Panc1 (cell line): ENCODE results near the gene SMAP2. TPM values are rescaled to one million over a fixed set of nuclear protein-coding genes. Genes with fewer than 3 reads are reported as not detected.

Experiments used
- ATAC-seq: fragments of 200-7000 bp; cut with Tn5 transposase; 2 replicates; pipeline ENCODE4 v1.9.1; 2020; ENCODE audit warnings: mild to moderate bottlenecking, moderate library complexity
- BruUV-seq: library from RNA; stranded (reverse); fragments of 400-500 nt; replicated peaks from 2 replicates; lab custom pipeline; 2021; lab: Mats Ljungman, UMichigan
- CTCF ChIA-PET: fragments of 300-600 bp; sonication (Branson Sonifier 250); formaldehyde crosslinking; loops from one replicate; lab custom pipeline; 2022; ENCODE audit warnings: antibody characterized with exemption; lab: Charles Lee
- POLR2A ChIA-PET: fragments of 300-600 bp; sonication (Branson Sonifier 250); formaldehyde crosslinking; loops from one replicate; lab custom pipeline; 2022; ENCODE audit warnings: antibody characterized with exemption; lab: Charles Lee
- DNase-seq: peaks from one replicate; pipeline ENCODE4 v3.0.0-alpha.2; 2010; ENCODE audit warnings: low read depth, low spot score
- H3K27ac ChIP-seq: 2 replicates; pipeline ENCODE4 v1.5.1; 2011; ENCODE audit warnings: mild to moderate bottlenecking, low read length, inconsistent platforms
- H3K27me3 ChIP-seq: fragments of 200-500 bp; sonication (Bioruptor generic); 2 replicates; pipeline ENCODE4 v1.6.0; 2014; ENCODE audit warnings: low read length, inconsistent platforms; ENCODE audit not compliant: control insufficient read depth, insufficient read depth
- H3K36me3 ChIP-seq: fragments of 200-500 bp; sonication (Bioruptor generic); 2 replicates; pipeline ENCODE4 v1.5.1; 2014; ENCODE audit warnings: inconsistent platforms, mild to moderate bottlenecking, low read length, moderate library complexity; ENCODE audit not compliant: control insufficient read depth, insufficient read depth
- H3K4me1 ChIP-seq: 2 replicates; pipeline ENCODE4 v1.5.1; 2011; ENCODE audit warnings: inconsistent platforms, mild to moderate bottlenecking, low read length, moderate library complexity; ENCODE audit not compliant: control insufficient read depth, insufficient read depth
- H3K4me3 ChIP-seq, 2 experiments: 2 replicates each; pipeline ENCODE4 v1.5.1; 2011 to 2012; ENCODE audit warnings: low read depth in 2 of 2, low read length in 2 of 2, mild to moderate bottlenecking in 2 of 2, inconsistent platforms in 1 of 2, moderate library complexity in 1 of 2
- H3K9me3 ChIP-seq: fragments of 200-500 bp; sonication (Bioruptor generic); 2 replicates; pipeline ENCODE4 v1.5.1; 2014; ENCODE audit warnings: low read depth, mild to moderate bottlenecking, inconsistent platforms, low read length, moderate library complexity; ENCODE audit not compliant: control insufficient read depth, insufficient read depth
- POLR2AphosphoS5 ChIP-seq: IDR thresholded peaks from 2 replicates; pipeline ENCODE4 v1.6.1; 2012; ENCODE audit warnings: mild to moderate bottlenecking, low read depth, low read length, moderate library complexity
- SIN3A ChIP-seq: IDR thresholded peaks from 2 replicates; pipeline ENCODE4 v1.6.1; 2012; ENCODE audit warnings: low read depth, mild to moderate bottlenecking, low read length, moderate library complexity, borderline replicate concordance; ENCODE audit not compliant: insufficient read depth
- TCF7L2 ChIP-seq: IDR thresholded peaks from 2 replicates; pipeline ENCODE4 v1.6.1; 2011; ENCODE audit warnings: mild to moderate bottlenecking, low read depth, low read length, inconsistent platforms
- in situ Hi-C: cut with HindIII; loops from 2 replicates; pipeline ENCODE4 v1.10.0; 2016; ENCODE audit warnings: low sequenced_read_pairs, low pct_unique_long_range_greater_than_20kb
- intact Hi-C: fragments of 100-400 bp; cut with micrococcal nuclease; formaldehyde crosslinking; loops from one replicate; pipeline ENCODE4 v1.10.0; 2022; ENCODE audit not compliant: unreplicated experiment
- total RNA-seq: library from RNA; stranded (reverse); gene quantifications from one replicate; pipeline ENCODE4 v1.2.1, GENCODE V29; 2021; ENCODE audit not compliant: unreplicated experiment
- TF ChIP-seq, protein P1 (sequence below): fragments of 450-650 bp; IDR thresholded peaks from 2 replicates; pipeline ENCODE4 v1.5.1; 2017; ENCODE audit warnings: mild to moderate bottlenecking
- TF ChIP-seq, protein P2 (sequence below), 2 experiments: IDR thresholded peaks; 2 replicates each; pipeline ENCODE4 v1.6.1; 2011 to 2012; ENCODE audit warnings: low read depth in 2 of 2, control low read depth in 1 of 2, low read length in 1 of 2, mild to moderate bottlenecking in 1 of 2, moderate library complexity in 1 of 2; ENCODE audit not compliant: insufficient read depth in 1 of 2

SMAP2 gene
- total RNA-seq, 1 experiment from 2014 or later = 21.5 TPM

DNA sequence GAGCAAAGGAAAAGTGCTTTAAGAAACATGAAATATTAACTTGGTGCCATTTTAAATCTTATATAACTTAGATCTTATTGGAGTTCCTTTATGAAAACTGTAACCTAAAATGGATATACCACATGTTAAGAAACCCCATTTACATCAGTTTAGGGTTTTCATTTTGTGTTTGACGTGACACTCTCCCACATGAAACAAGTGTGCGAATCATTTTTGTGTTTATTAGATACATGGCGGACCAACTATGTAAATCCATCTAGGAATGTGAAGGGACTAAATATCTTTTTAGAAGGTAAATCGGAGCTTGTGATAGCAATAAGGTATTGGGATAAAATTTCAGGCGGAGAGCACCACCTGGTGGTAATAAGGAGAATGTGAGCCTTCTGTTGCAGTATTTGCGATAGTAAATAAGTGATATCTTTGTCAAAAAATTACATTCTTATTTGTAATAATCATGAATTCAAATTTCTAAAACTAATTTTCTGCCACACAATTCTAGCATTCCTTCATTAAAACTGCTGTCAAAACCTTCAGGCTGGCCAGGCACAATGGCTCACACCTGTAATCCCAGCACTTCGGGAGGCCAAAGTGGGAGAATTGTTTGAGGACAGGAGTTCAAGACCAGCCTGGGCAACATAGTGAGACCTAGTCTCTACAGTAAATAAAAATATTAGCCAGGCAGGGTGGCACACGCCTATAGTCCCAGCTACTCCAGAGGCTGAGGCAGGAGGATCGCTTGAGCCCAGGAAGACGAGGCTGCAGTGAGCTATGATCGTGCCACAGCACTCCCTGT, 31.3 kb downstream of the SMAP2 start:
- DNase-seq (peak; percentile 59), ATAC-seq (peak; percentile 78)
- Histone ChIP-seq H3K4me3 (no peak overlapping the region), H3K4me1 (peaks cover 9% of the 10 kb centered on the region; the same call in 1 of the 2 replicates), H3K27ac (no peak overlapping the region), H3K36me3 (no peaks in the 10 kb centered on the region), H3K27me3 (no peaks in the 10 kb centered on the region), H3K9me3 (no peaks in the 10 kb centered on the region)
- in situ Hi-C loops (no loop called here), intact Hi-C loops (loop anchor here (5.0 to 10.0 kb wide), 2 partner anchors 60 to 263 kb away; no protein-coding TSS in a partner anchor)
- ChIA-PET POLR2A (no interaction called here), CTCF (interaction anchor here (0.6 to 1.5 kb wide), 3 partner anchors 66 to 261 kb away, joined by 5 to 15 read pairs (median 9); no protein-coding TSS in a partner anchor)
- no TSS peak for BruUV-seq
- TF ChIP-seq, protein P1, sequence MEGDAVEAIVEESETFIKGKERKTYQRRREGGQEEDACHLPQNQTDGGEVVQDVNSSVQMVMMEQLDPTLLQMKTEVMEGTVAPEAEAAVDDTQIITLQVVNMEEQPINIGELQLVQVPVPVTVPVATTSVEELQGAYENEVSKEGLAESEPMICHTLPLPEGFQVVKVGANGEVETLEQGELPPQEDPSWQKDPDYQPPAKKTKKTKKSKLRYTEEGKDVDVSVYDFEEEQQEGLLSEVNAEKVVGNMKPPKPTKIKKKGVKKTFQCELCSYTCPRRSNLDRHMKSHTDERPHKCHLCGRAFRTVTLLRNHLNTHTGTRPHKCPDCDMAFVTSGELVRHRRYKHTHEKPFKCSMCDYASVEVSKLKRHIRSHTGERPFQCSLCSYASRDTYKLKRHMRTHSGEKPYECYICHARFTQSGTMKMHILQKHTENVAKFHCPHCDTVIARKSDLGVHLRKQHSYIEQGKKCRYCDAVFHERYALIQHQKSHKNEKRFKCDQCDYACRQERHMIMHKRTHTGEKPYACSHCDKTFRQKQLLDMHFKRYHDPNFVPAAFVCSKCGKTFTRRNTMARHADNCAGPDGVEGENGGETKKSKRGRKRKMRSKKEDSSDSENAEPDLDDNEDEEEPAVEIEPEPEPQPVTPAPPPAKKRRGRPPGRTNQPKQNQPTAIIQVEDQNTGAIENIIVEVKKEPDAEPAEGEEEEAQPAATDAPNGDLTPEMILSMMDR = peak; percentile 81
- no peak for TF ChIP-seq POLR2AphosphoS5
- TF ChIP-seq SIN3A = no peak
- TF ChIP-seq TCF7L2 = no peak
- TF ChIP-seq, protein P2, sequence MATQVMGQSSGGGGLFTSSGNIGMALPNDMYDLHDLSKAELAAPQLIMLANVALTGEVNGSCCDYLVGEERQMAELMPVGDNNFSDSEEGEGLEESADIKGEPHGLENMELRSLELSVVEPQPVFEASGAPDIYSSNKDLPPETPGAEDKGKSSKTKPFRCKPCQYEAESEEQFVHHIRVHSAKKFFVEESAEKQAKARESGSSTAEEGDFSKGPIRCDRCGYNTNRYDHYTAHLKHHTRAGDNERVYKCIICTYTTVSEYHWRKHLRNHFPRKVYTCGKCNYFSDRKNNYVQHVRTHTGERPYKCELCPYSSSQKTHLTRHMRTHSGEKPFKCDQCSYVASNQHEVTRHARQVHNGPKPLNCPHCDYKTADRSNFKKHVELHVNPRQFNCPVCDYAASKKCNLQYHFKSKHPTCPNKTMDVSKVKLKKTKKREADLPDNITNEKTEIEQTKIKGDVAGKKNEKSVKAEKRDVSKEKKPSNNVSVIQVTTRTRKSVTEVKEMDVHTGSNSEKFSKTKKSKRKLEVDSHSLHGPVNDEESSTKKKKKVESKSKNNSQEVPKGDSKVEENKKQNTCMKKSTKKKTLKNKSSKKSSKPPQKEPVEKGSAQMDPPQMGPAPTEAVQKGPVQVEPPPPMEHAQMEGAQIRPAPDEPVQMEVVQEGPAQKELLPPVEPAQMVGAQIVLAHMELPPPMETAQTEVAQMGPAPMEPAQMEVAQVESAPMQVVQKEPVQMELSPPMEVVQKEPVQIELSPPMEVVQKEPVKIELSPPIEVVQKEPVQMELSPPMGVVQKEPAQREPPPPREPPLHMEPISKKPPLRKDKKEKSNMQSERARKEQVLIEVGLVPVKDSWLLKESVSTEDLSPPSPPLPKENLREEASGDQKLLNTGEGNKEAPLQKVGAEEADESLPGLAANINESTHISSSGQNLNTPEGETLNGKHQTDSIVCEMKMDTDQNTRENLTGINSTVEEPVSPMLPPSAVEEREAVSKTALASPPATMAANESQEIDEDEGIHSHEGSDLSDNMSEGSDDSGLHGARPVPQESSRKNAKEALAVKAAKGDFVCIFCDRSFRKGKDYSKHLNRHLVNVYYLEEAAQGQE (IDR thresholded peaks at IDR 0.05; ENCODE audit: insufficient read depth in 1 of 2, low read depth in 2 of 2, low read length in 1 of 2) = no peak

DNA sequence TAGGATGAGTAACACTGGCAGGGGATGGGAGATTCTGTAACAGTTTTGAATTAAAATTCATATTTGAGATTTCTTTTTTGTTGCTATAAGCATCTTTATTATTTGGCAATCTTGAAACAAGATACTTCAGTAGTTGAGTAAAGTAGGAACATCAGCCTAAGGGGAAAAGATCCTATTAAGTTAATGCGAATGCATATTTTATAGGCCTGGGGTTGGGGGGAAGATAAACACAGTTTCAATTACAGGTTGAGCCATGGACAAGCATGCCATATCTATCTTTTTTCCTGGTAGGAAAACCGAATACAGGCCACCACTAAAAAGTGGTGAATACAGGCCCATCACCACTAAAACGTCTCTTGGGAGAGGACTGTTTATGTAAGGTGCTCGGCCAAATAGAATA, 32.3 kb downstream of the SMAP2 start:
- H3K27ac ChIP-seq = no peak overlapping the region
- H3K9me3 ChIP-seq = no peaks in the 10 kb centered on the region
- ChIA-PET POLR2A (no interaction called here), CTCF (interaction anchor here (1.5 kb wide), 1 partner anchor 262 kb away, joined by 5 read pairs; no protein-coding TSS in a partner anchor)
- no peaks in the 10 kb centered on the region for H3K36me3 ChIP-seq
- no peaks in the 10 kb centered on the region for H3K27me3 ChIP-seq
- no peak overlapping the region for H3K4me3 ChIP-seq
- intact Hi-C loops = loop anchor here (10.0 kb wide), 1 partner anchor 61 kb away; no protein-coding TSS in a partner anchor
- ATAC-seq (no peak), DNase-seq (no peak)
- in situ Hi-C loops = no loop called here
- H3K4me1 ChIP-seq = peaks cover 9% of the 10 kb centered on the region; the same call in 1 of the 2 replicates
- BruUV-seq = no TSS peak
- no peak for TF ChIP-seq SIN3A
- TF ChIP-seq, protein P2 (IDR thresholded peaks at IDR 0.05; ENCODE audit: insufficient read depth in 1 of 2, low read depth in 2 of 2, low read length in 1 of 2) = no peak
